DND-41 (cell line): ENCODE results near the gene NBAS.

Source experiments
- ATAC-seq: fragments of 200-7000 bp; cut with Tn5 transposase; 3 replicates; pipeline ENCODE4 v1.9.1; 2021; ENCODE audit warnings: low read depth; ENCODE audit not compliant: insufficient read depth
- DNase-seq: peaks from one replicate; pipeline ENCODE4 v3.0.0-alpha.2; 2020
- H2AFZ ChIP-seq: 2 replicates; pipeline ENCODE4 v1.6.0; 2012; ENCODE audit warnings: low read depth, low read length
- H3K27ac ChIP-seq: 2 replicates; pipeline ENCODE4 v1.5.1; 2012; ENCODE audit warnings: low read length, inconsistent platforms
- H3K27me3 ChIP-seq: fragments of 200-600 bp; sonication (generic); 2 replicates; pipeline ENCODE4 v1.6.0; 2012; ENCODE audit warnings: low read length, mild to moderate bottlenecking, inconsistent platforms; ENCODE audit not compliant: insufficient read depth, poor library complexity
- H3K36me3 ChIP-seq: 2 replicates; pipeline ENCODE4 v1.5.1; 2012; ENCODE audit warnings: low read length, inconsistent platforms; ENCODE audit not compliant: insufficient read depth
- H3K4me1 ChIP-seq: 2 replicates; pipeline ENCODE4 v1.5.1; 2012; ENCODE audit warnings: mild to moderate bottlenecking, low read length; ENCODE audit not compliant: insufficient read depth
- H3K4me2 ChIP-seq: 2 replicates; pipeline ENCODE4 v1.6.0; 2012; ENCODE audit warnings: mild to moderate bottlenecking, moderate library complexity, low read length, inconsistent platforms; ENCODE audit not compliant: insufficient read depth
- H3K4me3 ChIP-seq, 2 experiments: fragments of 200-600 bp in 1 of 2; shearing (Covaris generic) in 1 of 2; 2 replicates each; pipeline ENCODE4 v1.5.1; 2012 to 2016; ENCODE audit warnings: inconsistent platforms in 2 of 2, low read length in 2 of 2, mild to moderate bottlenecking in 2 of 2, low read depth in 1 of 2, moderate library complexity in 1 of 2
- H3K79me2 ChIP-seq: 2 replicates; pipeline ENCODE4 v1.6.0; 2012; ENCODE audit warnings: low read length, inconsistent platforms; ENCODE audit not compliant: insufficient read depth
- H3K9ac ChIP-seq: 2 replicates; pipeline ENCODE4 v1.6.0; 2012; ENCODE audit warnings: low read depth, mild to moderate bottlenecking, inconsistent platforms, low read length, moderate library complexity
- H3K9me3 ChIP-seq: 2 replicates; pipeline ENCODE4 v1.5.1; 2012; ENCODE audit warnings: low read length, moderate library complexity, mild to moderate bottlenecking, inconsistent platforms; ENCODE audit not compliant: insufficient read depth, severe bottlenecking
- H4K20me1 ChIP-seq: 2 replicates; pipeline ENCODE4 v1.6.0; 2012; ENCODE audit warnings: low read length; ENCODE audit not compliant: insufficient read depth
- EZH2 ChIP-seq: IDR thresholded peaks from 3 replicates; pipeline ENCODE4 v1.6.1; 2012; ENCODE audit warnings: borderline replicate concordance, low read depth, mild to moderate bottlenecking, moderate library complexity, low read length, inconsistent platforms; ENCODE audit not compliant: severe bottlenecking
- TF ChIP-seq, protein P1 (sequence below): IDR thresholded peaks from 2 replicates; pipeline ENCODE4 v1.5.1; 2012; ENCODE audit warnings: borderline replicate concordance, low read length, moderate library complexity, mild to moderate bottlenecking; ENCODE audit not compliant: poor library complexity, severe bottlenecking; ENCODE audit errors: extremely low read depth

Gene NBAS

DNA sequence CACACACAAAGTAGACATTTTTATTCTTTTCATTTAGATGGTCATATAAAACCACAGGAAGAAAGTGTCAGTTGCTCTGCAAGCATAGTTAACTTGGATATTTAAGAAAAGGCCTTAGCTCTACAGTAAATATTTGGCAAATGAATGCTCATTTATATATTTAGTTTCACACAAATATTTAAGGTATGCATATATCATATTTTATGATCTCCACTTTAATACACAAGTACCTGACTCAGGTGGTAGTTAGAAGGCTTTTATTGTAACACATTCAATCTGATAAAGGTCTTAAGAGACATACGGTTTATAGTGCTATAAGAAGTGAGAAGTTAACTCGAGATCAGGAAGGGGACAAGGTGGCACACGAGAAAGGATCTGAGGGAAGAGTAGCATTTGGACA, 363.1 kb downstream of the NBAS start:
- no peak for DNase-seq
- Histone ChIP-seq H3K27me3 (no peaks in the 10 kb centered on the region), H3K79me2 (no peaks in the 10 kb centered on the region), H3K36me3 (no peaks in the 10 kb centered on the region), H3K27ac (no peak overlapping the region), H3K4me3 (no peak overlapping the region), H3K4me1 (no peaks in the 10 kb centered on the region), H4K20me1 (no peaks in the 10 kb centered on the region), H3K9me3 (no peaks in the 10 kb centered on the region), H2AFZ (no peak overlapping the region), H3K4me2 (no peak overlapping the region), H3K9ac (no peak overlapping the region)
- TF ChIP-seq, protein P1, sequence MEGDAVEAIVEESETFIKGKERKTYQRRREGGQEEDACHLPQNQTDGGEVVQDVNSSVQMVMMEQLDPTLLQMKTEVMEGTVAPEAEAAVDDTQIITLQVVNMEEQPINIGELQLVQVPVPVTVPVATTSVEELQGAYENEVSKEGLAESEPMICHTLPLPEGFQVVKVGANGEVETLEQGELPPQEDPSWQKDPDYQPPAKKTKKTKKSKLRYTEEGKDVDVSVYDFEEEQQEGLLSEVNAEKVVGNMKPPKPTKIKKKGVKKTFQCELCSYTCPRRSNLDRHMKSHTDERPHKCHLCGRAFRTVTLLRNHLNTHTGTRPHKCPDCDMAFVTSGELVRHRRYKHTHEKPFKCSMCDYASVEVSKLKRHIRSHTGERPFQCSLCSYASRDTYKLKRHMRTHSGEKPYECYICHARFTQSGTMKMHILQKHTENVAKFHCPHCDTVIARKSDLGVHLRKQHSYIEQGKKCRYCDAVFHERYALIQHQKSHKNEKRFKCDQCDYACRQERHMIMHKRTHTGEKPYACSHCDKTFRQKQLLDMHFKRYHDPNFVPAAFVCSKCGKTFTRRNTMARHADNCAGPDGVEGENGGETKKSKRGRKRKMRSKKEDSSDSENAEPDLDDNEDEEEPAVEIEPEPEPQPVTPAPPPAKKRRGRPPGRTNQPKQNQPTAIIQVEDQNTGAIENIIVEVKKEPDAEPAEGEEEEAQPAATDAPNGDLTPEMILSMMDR, result no peak
- TF ChIP-seq EZH2, result no peak
- no peak for ATAC-seq

DNA sequence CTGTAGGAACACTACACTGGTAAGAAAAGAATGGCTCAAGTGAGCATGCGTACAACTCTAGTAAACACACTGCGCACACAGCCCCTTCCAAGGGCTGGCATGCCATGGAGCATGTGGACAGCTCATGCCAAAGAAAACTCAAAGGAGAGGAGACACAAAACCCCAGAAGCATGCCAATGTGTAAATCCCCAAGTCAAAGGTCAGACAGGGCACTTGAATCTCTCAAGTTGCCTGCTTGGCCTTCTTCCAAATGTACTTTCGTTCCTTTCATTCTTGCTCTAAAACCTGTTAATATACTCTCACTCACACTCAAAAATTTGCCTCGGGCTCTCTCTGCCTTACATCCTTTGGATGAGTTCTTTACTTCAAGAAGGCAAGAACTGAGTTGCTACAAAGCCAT, 365.3 kb downstream of the NBAS start:
- Histone ChIP-seq H3K4me3 (no peak overlapping the region), H3K9ac (no peak overlapping the region), H3K79me2 (no peaks in the 10 kb centered on the region), H2AFZ (no peak overlapping the region), H3K36me3 (no peaks in the 10 kb centered on the region), H3K27ac (no peak overlapping the region), H3K4me2 (no peak overlapping the region), H3K9me3 (no peaks in the 10 kb centered on the region), H3K4me1 (no peaks in the 10 kb centered on the region), H3K27me3 (no peaks in the 10 kb centered on the region), H4K20me1 (no peaks in the 10 kb centered on the region)
- TF ChIP-seq EZH2, result no peak
- TF ChIP-seq, protein P1, result no peak
- no peak for ATAC-seq
- no peak for DNase-seq

DNA sequence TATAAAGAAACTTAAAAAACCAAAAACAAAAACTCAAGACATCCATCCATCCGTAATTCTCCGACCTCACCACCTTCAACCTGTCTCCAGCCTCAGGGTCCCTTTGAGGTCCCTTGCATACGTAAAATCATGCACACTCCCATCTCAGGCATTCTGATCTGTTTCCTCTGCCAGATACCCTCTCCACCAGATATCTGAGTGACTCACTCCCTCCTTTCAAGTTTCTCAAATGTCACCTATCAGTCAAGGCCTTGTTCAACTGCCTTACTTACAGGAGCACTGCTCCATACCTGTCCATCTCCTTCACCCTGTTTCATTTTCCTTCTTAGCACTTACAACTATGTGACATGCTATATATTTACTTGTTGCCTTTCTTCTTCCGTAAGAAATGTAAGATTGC, 369.3 kb downstream of the NBAS start:
- Histone ChIP-seq H3K27me3 (no peaks in the 10 kb centered on the region), H3K9me3 (no peaks in the 10 kb centered on the region), H3K4me3 (no peak overlapping the region), H4K20me1 (no peaks in the 10 kb centered on the region), H3K4me1 (no peaks in the 10 kb centered on the region), H2AFZ (no peak overlapping the region), H3K4me2 (no peak overlapping the region), H3K9ac (no peak overlapping the region), H3K79me2 (no peaks in the 10 kb centered on the region), H3K27ac (no peak overlapping the region), H3K36me3 (peaks cover 10% of the 10 kb centered on the region)
- DNase-seq (no peak), ATAC-seq (no peak)
- TF ChIP-seq, protein P1, result no peak
- no peak for TF ChIP-seq EZH2

DNA sequence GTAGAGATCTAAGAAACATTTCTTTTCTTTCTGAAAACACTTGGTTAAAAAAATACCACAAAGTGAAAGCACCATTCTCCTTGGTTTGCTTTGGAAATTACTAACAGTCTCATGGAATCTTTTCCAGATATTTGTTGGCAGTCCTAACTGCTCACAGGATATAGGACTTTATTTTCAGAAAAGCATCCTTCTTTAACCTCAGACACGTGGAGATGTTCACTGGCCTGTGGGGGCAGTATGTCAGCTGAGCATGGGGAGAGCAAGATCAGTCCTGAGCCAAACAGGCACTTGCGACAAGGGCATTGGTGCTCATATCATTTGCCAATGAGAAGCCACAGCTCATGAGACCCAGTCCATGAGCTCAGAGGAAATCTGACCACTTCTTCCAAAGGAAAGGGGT, 371.9 kb downstream of the NBAS start:
- no peaks in the 10 kb centered on the region for H4K20me1 ChIP-seq
- H3K9ac ChIP-seq, result no peak overlapping the region
- no peaks in the 10 kb centered on the region for H3K27me3 ChIP-seq
- H3K4me2 ChIP-seq, result no peak overlapping the region
- H2AFZ ChIP-seq, result no peak overlapping the region
- TF ChIP-seq, protein P1, result peak; percentile 28
- TF ChIP-seq EZH2, result no peak
- no peaks in the 10 kb centered on the region for H3K9me3 ChIP-seq
- H3K27ac ChIP-seq, result no peak overlapping the region
- DNase-seq (no peak), ATAC-seq (0 out of 3 replicates have a peak, but pooled peaks have one; percentile 31)
- H3K36me3 ChIP-seq, result peaks cover 10% of the 10 kb centered on the region
- no peak overlapping the region for H3K4me3 ChIP-seq
- H3K79me2 ChIP-seq, result no peaks in the 10 kb centered on the region
- H3K4me1 ChIP-seq, result no peaks in the 10 kb centered on the region
